HCT116 (cell line): Measurements from ENCODE around the gene SNRNP200.

Experiments
- CEBPB ChIP-seq: IDR thresholded peaks from 2 replicates; pipeline ENCODE4 v1.6.1; 2012; ENCODE audit warnings: low read depth
- EGR1 ChIP-seq: IDR thresholded peaks from 2 replicates; pipeline ENCODE4 v1.6.1; 2012; ENCODE audit warnings: low read depth
- ELF1 ChIP-seq: IDR thresholded peaks from 2 replicates; pipeline ENCODE4 v1.6.1; 2012; ENCODE audit warnings: low read depth, borderline replicate concordance
- EZH2 ChIP-seq: fragments of 200-600 bp; sonication (generic); IDR thresholded peaks from 2 replicates; pipeline ENCODE4 v1.6.1; 2017; ENCODE audit warnings: antibody characterized with exemption, mixed run types
- POLR2AphosphoS5 ChIP-seq: IDR thresholded peaks from 2 replicates; pipeline ENCODE4 v1.6.1; 2011; ENCODE audit warnings: mild to moderate bottlenecking, low read depth, low read length, moderate library complexity
- RAD21 ChIP-seq: IDR thresholded peaks from 2 replicates; pipeline ENCODE4 v1.6.1; 2012; ENCODE audit warnings: low read depth, mild to moderate bottlenecking
- ZFX ChIP-seq: fragments of 450-650 bp; IDR thresholded peaks from 2 replicates; pipeline ENCODE4 v1.6.1; 2017
- TF ChIP-seq, protein P1 (sequence below), 3 experiments: fragments of 200-600 bp in 1 of 3; sonication (generic) in 1 of 3; IDR thresholded peaks in 2 of 3; conservative IDR thresholded peaks in 1 of 3; 2 replicates each; pipeline ENCODE4 v1.5.1; 2012 to 2017; ENCODE audit warnings: low read depth in 2 of 3, low read length in 2 of 3, antibody characterized with exemption in 1 of 3, borderline replicate concordance in 1 of 3, control low read depth in 1 of 3, mild to moderate bottlenecking in 1 of 3, mixed read lengths in 1 of 3, mixed run types in 1 of 3, moderate library complexity in 1 of 3; ENCODE audit not compliant: insufficient read depth in 1 of 3
- TF ChIP-seq, protein P2 (sequence below): IDR thresholded peaks from 2 replicates; pipeline ENCODE4 v1.6.1; 2011; ENCODE audit warnings: mild to moderate bottlenecking, low read length, moderate library complexity; ENCODE audit not compliant: insufficient replicate concordance; ENCODE audit errors: extremely low read depth
- TF ChIP-seq, protein P3 (sequence below): IDR thresholded peaks from 2 replicates; pipeline ENCODE4 v1.6.1; 2012

DNA sequence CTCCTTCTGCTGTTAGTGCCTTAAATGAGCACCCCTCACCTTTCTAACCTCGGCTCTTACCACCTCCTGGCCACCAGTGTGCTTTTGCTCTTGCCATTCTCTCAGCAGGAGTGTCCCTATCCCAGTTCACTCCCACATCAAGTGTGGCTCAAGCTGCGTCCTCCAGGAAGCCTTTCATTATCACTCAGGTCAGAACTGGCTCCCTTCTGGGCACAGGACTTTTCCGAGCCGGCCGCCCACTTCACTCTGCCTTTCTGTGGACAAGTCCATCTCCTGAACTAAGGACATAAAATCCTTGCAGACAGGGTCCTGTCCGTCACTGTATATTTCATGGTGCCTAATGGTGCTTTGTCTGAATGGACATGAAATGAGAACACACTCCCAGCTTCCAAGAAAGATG is 55.2 kb downstream of the SNRNP200 start:
- no peak for TF ChIP-seq CEBPB
- TF ChIP-seq, protein P1, sequence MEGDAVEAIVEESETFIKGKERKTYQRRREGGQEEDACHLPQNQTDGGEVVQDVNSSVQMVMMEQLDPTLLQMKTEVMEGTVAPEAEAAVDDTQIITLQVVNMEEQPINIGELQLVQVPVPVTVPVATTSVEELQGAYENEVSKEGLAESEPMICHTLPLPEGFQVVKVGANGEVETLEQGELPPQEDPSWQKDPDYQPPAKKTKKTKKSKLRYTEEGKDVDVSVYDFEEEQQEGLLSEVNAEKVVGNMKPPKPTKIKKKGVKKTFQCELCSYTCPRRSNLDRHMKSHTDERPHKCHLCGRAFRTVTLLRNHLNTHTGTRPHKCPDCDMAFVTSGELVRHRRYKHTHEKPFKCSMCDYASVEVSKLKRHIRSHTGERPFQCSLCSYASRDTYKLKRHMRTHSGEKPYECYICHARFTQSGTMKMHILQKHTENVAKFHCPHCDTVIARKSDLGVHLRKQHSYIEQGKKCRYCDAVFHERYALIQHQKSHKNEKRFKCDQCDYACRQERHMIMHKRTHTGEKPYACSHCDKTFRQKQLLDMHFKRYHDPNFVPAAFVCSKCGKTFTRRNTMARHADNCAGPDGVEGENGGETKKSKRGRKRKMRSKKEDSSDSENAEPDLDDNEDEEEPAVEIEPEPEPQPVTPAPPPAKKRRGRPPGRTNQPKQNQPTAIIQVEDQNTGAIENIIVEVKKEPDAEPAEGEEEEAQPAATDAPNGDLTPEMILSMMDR (IDR thresholded peaks at IDR 0.05 in 2 of 3, conservative IDR thresholded peaks at IDR 0.05 in 1 of 3; ENCODE audit: borderline replicate concordance in 1 of 3, insufficient read depth in 1 of 3, low read depth in 2 of 3, low read length in 2 of 3): no peak
- TF ChIP-seq, protein P2, sequence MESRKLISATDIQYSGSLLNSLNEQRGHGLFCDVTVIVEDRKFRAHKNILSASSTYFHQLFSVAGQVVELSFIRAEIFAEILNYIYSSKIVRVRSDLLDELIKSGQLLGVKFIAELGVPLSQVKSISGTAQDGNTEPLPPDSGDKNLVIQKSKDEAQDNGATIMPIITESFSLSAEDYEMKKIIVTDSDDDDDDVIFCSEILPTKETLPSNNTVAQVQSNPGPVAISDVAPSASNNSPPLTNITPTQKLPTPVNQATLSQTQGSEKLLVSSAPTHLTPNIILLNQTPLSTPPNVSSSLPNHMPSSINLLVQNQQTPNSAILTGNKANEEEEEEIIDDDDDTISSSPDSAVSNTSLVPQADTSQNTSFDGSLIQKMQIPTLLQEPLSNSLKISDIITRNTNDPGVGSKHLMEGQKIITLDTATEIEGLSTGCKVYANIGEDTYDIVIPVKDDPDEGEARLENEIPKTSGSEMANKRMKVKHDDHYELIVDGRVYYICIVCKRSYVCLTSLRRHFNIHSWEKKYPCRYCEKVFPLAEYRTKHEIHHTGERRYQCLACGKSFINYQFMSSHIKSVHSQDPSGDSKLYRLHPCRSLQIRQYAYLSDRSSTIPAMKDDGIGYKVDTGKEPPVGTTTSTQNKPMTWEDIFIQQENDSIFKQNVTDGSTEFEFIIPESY: no peak
- no peak for TF ChIP-seq EGR1
- TF ChIP-seq, protein P3, sequence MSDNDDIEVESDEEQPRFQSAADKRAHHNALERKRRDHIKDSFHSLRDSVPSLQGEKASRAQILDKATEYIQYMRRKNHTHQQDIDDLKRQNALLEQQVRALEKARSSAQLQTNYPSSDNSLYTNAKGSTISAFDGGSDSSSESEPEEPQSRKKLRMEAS: no peak
- no peak for TF ChIP-seq ELF1
- no peak for TF ChIP-seq EZH2
- no peak for TF ChIP-seq POLR2AphosphoS5
- no peak for TF ChIP-seq ZFX
- no peak for TF ChIP-seq RAD21
